22Rv1 (cell line): ENCODE results near the gene HS6ST3.

Source experiments
- ZFX ChIP-seq: fragments of 450-650 bp; IDR thresholded peaks from 2 replicates; pipeline ENCODE4 v1.6.1; 2017; ENCODE audit warnings: antibody characterized with exemption, borderline replicate concordance
- TF ChIP-seq, protein P1 (sequence below): fragments of 450-650 bp; IDR thresholded peaks from 2 replicates; pipeline ENCODE4 v1.5.1; 2017; ENCODE audit warnings: mild to moderate bottlenecking

DNA sequence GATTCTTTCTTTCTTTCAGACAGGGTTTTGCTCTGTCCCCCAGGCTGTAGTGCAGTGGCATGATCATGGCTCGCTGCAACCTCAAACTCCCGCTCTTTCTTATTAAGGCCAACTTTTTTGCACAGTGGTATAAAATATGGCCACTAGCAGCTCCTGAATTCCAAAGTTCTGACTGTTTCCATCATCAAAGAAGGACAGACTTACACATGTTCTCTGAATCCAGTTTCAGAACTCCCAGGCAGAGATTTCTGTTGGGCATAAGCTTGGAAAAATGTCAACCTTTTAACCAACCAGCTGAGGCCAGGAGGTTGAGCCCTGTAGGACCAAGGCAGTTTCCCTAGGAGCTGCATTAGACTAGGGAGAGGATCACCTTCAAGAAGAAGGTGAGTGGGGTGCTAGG is 184.1 kb downstream of the HS6ST3 start:
- TF ChIP-seq, protein P1, sequence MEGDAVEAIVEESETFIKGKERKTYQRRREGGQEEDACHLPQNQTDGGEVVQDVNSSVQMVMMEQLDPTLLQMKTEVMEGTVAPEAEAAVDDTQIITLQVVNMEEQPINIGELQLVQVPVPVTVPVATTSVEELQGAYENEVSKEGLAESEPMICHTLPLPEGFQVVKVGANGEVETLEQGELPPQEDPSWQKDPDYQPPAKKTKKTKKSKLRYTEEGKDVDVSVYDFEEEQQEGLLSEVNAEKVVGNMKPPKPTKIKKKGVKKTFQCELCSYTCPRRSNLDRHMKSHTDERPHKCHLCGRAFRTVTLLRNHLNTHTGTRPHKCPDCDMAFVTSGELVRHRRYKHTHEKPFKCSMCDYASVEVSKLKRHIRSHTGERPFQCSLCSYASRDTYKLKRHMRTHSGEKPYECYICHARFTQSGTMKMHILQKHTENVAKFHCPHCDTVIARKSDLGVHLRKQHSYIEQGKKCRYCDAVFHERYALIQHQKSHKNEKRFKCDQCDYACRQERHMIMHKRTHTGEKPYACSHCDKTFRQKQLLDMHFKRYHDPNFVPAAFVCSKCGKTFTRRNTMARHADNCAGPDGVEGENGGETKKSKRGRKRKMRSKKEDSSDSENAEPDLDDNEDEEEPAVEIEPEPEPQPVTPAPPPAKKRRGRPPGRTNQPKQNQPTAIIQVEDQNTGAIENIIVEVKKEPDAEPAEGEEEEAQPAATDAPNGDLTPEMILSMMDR: no peak
- no peak for TF ChIP-seq ZFX
